GM19438 (cell line): ENCODE measurements around the gene NFKBIL1.
"Not testable (repeated sequence)": the region's sequence is repeated elsewhere in the genome, so short reads cannot be mapped to it uniquely, and the experiment has no call there.

Experiments
- ATAC-seq: cut with Tn5 transposase; IDR thresholded peaks from one replicate; pipeline ENCODE4 v1.9.1; 2021; ENCODE audit warnings: low read depth; ENCODE audit not compliant: unreplicated experiment

The NFKBIL1 gene

DNA sequence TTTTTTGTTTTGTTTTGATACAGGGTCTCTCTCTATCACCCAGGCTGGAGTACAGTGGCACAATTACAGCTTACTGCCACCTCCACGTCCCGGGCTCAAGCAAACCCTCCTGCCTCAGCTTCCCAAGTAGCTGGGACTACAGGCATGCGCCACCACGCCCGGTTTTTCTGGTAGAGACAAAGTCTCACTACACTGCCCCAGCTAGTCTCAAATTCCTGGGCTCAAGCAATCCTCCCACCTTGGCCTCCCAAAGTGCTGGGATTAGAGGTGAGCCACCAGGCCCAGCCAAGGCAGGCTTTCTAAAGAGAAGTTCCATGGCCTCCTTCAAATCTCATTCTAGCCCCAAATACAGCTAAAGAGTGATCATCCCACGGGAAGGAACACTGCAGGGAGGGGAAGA lies 13.4 kb upstream of the NFKBIL1 start:
- no peak for ATAC-seq

DNA sequence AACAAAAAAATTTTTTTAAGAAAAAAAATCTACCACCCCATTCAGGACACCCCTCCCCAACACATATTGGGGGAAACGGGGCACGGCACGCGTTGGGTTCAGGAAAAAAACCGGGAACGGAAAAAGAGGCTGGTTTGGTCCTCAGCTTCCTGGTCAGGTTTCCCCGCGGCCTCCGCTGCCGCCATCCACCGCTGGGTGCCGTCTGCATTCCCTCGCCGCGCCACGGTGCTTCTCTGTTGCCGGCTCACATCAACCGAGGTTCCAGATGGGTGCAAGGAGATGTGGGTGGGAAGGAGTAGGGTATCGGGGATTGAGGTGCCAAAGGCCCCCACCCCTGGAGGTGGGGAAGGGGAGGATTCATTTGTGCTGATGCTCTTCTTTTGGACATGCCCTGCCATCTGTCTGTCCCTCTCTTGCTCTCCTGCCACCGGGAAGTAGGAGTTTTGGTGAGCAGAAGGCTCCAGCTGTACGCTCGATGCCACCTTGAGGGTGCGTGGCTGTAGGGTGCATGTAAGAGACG lies 12.8 kb upstream of the NFKBIL1 start:
- no peak for ATAC-seq

DNA sequence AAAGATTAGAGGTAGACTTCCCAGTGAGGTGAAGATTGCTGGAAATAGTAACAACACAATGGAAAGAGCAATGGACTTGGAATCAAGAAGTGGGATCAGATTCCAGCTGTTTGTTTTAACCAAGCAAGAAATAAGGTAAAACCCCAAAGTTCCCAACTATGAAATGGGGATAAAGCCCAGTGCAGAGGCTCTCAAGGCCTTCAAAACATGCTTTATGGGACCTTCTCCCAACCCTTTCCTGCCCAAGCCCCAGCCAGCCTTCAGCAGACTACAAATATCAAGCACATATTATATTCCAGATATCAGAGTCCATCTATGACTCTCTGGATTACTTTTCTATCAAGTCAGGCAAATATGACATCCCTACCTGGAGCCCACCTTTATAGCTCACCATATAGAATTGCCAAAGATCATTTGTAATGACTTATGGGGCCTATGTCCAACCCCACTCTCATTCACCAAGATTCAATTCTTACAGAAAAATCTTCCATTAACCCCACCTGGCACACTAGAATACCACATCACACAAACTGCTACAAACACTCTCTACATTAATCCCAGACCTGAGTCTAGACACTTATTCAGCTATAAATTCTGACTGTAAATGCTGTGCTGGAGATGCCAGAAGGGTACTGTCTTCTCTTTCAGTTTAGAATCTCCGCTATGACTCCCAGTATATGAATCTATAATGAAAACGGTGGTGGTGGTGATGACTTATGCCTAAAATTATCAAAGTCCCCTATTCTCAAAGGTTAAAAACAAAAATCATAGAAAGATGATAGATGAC lies 11.7 kb upstream of the NFKBIL1 start:
- ATAC-seq: no peak

DNA sequence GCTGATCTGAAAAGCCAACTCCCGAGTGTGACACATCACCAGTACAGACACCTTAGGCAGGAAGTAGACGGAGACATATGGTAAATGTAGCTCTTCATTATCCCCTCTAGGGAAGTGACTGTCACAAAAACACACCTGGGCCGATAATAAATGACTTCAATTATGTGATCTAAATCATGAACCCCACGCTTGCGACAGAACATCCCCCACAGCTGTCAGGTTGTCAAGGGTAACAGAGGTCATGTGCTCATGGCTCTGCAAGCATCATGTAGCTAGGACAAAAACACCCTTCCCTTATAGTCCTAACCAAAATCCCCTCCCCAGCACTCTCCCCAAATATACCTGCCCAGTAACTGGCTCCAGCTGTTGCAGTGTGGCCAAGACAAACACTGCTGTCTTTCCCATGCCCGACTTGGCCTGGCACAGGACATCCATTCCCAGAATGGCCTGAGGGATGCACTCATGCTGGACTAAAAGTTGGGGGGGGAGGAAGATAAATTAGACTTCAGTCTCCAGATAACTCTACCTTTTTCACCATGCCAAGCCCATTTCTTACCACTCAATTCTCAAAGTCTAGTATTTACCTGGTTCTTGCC lies 8.5 kb upstream of the NFKBIL1 start:
- ATAC-seq: no peak

DNA sequence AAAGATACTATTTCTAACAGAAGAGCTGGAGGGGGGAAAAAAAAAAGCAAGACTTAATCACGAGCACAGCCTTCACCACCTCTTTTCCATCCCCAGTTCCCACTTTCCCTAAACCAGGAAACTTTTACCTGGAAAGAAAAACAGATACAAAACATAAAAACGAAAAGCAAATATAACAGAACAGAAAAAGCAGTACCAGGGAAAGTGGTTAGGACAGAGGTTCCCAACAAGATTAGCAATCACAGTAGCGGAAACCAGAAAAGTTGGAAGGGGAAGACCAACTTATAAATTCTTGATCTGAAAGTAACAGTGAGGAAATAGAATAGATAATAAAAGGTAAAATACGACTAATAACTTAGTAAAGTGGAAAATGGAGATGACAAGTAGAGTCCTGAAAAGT lies 6.8 kb upstream of the NFKBIL1 start:
- no peak for ATAC-seq

DNA sequence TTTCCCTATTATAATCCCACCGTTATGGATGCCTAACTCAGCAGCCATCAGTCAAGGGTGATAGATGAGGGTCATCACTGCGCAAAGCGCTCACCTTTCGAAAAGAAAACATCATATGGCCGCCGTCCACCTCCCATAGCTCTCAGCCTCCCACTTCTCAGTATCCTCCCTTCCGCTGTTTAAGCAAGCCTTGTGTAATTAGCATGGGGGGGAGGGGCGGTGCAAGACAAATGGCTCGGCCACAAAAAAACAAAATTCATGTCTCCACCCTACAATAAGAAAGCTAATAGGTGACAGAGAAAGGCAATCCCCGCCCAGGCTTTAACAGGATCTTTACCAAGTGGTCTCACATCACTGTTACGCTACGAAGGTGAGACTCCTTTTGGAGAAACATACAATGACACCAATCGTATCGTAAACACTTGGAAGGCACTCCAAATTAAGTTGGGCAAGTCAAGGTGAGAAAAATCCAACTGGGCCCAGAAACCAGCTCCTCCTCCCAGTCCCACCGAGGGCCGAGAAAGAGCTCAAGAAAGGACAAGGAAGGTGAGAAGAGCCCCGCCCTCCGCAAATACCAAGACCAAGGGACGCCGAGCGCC lies 6.2 kb upstream of the NFKBIL1 start:
- ATAC-seq: peak; percentile 21

DNA sequence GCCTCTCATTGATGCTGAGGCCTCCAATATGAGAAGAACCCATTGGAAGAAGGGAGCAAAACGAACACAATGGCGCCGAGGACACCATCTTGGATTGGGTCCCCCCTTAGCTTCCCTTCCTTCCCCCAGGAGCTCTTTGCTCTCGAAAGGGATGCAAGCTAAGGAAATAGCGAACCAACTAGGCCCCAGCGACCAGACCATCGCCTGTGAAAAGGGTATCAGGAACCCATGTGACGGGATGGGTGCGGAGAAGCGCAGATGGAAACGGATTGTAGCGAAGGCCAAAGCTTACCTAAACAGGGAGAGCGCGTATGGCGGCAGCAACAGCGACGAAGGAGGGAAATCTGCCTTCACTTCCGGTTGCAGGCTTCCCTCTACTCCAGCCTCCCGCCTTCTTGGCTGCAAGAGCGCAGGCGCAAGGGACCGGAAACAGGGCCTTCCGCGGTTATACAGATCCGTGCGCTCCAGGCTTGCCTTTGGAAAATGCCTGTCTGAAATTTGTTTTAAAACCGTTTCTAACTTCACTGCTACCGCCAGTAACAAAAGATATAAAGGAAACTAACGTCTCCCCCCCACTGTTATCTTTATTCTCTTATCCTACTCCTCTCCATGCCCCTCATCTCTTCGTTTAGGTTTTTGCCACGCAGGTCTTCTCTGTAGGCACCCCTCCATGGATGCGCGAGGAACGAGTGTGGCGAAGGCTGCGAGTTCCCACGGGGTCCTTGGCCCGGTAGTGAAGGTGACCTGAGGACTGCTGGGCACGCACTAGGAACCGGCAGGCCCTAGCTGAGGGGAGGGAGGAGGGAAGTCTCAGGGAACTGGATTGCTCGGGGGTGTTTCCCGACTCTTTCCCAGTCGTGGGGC lies 5.5 kb upstream of the NFKBIL1 start, which contains the start of gene DDX39B:
Gene DDX39B (minus strand): TSS at position 346 of the 864 bp plus-strand sequence. CDS start 1,471 bp downstream, outside the sequence.
- peak; percentile 52 for ATAC-seq

DNA sequence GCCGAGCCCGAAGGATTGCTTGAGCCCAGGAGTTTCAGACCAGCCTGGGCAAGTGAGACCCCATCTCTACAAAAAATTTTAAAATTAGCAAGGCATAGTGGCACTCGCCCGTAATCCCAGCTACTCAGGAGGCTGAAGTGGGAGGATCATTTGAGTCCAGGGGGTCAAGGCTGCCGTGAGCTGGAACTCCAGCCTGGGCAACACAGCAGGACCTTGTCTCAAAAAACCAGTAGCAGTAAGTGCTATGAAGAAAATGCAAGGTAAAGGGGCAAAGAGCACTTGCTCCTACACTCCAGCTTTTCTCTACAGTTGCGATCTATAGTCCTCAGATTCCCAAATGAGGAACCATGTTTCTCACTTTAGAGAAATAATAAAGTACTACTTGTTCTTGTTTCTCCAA lies 3.8 kb upstream of the NFKBIL1 start:
- ATAC-seq: no peak

DNA sequence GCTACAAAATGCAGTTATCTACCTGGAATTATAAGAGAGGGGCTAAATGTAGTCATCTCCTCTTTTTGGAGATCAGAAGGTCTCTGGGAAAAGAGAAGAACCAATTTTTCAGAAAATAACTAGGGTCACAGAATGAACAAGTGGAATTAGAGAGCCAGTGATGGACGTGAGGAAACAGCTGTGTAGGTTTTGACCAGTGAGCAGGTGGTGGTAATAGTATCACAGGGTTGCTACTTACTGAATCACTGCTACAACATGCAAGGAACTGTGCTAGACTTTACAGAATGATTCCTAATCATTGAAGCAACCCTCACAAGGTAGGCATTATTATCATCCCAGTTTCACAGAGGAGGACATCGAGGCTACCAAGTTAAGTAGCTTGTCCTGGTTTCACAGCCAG lies 2.7 kb upstream of the NFKBIL1 start:
- no peak for ATAC-seq

DNA sequence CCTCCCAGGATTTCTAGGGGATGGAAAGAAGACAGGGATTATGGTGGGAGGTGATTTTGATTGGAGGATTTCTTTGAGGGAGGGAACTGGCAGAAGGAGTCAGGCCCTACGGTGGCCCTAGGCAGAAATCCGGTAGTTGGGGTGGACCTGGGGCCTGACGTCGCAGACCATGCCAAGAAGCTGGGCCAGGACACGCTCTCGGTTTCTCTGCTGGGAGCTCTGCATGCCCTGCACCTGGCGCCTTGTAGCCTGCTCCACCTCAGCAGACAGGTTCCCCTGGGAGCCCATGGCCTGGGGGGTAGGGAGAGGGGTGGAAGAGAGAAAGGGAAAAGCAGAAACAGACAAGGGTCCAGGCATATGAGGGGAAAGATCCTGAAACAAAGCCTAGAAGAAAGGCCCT lies 2.1 kb upstream of the NFKBIL1 start:
- no peak for ATAC-seq

DNA sequence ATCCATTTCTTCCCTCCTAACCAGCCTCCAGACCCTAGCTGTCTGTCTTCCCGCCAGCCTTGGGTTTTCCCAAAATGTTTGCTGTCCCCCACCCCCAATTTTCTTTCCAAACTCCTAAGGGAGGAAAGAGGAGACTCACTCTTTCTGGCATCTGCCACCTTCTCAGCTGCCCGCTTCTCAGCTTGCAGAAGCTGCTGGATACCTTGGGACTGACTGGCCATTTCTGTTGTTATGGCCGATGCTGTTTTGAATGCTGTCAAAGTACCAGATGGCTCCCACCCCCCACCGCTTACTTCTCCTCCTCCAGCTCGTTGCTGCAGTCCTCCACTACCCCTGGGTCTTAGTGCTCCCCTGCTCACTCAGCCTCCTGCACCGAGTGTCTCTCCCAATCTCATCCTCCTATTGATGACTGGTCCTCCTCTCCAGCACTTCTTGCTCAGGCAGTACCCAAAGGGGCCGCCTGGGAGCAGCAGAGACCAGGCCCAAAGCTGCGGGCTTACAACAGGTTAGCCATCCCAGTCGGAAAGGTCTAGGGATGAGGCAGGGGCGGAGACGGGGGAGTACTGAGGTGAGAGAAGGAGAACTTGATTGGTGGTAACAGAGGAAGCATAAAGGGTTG lies 960 bp upstream of the NFKBIL1 start, which contains the start of gene ATP6V1G2:
Gene ATP6V1G2 (minus strand): TSS at position 270 of the 619 bp plus-strand sequence. CDS start 49 bp downstream, at position 221.
- peak; percentile 35 for ATAC-seq

DNA sequence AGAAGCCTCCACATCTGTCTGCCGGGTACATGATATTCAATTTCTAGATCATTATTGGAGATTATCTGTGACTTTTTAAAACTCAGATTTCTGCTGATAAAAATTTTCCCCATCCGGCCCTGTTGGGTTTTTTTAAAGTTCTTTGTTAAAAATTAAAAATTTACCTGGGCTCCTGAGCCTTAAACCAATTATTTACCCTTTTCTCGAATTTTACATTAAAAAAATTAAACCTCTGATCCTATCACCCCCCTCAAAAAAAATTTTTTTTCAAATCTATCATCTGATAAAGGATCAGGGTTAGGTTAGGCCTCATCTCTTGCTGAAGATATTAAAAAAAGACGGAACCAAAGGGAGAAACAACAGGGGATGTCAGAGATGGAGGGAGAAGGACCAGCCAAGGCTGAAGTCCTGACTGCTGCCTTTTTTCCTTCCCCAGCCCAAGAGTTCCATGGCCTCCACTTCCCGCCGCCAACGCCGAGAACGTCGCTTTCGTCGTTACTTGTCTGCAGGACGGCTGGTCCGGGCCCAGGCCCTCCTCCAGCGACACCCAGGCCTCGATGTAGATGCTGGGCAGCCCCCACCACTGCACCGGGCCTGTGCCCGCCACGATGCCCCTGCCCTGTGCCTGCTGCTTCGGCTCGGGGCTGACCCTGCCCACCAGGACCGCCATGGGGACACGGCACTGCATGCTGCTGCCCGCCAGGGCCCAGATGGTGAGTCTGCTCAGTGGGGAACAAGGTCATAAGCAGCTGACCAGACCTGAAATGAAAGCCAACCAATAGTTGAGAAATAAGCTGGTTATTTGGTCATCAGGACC lies 527 bp downstream of the NFKBIL1 start:
- no peak for ATAC-seq

DNA sequence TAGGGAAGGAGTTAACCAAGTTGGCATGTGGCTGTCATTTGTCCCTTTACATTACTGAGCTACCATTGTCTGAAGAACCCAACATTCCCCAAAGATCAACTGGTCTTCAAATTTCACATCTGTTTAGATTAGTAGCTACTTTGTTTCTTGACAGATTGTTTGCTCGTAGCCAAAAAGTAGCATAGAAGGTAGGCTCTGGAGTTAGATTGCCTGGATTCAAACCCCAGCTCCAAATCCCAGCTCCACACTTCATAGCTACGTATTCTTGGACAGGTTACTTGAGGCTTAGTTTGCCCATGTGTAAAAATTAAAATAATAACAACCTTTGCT lies 1.1 kb downstream of the NFKBIL1 start:
- ATAC-seq: no peak

DNA sequence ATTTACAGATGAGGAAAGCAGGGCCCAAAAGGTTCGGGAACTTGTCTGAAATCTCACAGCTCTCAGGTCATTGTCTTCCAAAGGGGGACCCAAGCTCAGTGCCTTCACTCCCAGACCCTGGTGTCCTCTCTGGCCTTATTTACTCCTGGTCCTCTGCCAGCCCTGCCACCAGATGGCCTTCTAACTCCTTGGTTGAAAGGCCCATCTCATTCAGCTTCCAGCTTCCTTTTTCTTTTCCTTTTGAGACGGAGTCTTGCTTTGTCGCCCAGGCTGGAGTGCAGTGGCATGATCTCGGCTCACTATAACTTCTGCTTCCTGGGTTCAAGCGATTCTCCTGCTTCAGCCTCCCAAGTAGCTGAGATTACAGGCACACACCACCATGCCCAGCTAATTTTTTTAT lies 4.0 kb downstream of the NFKBIL1 start:
- ATAC-seq: not testable (repeated sequence)

DNA sequence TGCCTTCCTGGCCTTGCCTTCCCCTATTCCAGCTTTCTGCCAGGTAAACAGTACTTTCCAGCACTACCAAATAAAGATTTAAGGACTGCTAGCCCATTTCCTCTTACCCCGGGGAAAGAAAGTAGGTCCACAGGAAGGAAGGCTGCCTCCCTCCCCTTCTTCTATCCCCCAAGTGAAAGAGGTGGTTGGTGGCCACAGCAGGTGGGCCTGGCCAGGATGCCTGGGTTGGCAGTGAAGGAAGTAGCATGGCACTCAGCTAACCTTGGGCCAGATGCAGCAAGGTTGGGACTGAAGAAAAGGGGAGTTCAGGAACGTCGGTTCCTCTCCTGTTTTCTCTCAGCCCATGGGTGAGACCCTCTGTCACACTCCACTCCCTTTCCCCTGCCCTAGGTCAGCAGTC lies 8.9 kb downstream of the NFKBIL1 start:
- ATAC-seq: no peak

DNA sequence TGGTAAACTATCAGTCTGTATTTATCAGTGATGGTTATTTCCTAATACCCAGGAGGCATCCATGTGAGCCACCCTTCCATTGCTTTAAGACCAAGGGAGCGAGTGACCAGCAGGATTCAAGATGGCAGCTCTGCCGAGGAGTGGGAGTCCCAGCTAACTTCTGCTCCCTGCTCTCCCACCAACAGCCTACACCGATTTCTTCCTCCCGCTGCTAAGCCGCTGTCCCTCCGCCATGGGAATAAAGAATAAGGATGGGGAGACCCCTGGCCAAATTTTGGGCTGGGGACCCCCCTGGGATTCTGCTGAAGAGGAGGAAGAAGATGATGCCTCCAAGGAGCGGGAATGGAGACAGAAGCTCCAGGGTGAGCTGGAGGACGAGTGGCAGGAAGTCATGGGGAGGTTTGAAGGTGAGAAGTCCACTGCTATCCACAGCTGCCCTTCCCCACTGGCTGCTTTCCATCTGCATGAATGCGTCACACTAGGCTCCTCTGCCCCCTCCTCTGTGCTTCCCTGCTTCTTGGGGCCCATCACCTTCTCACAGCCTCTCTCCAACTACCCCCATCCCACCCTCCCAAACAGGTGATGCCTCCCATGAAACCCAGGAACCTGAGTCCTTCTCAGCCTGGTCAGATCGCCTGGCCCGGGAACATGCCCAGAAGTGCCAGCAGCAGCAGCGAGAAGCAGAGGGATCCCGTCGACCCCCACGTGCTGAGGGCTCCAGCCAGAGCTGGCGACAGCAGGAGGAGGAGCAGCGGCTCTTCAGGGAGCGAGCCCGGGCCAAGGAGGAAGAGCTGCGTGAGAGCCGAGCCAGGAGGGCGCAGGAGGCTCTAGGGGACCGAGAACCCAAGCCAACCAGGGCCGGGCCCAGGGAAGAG lies 10.3 kb downstream of the NFKBIL1 start:
- ATAC-seq: no peak

DNA sequence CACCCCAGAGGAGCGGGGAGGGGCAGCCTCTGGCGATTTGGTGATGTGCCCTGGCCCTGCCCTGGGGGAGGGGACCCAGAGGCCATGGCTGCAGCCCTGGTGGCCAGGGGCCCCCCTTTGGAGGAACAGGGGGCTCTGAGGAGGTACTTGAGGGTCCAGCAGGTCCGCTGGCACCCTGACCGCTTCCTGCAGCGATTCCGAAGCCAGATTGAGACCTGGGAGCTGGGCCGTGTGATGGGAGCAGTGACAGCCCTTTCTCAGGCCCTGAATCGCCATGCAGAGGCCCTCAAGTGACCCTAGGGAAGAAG lies 10.9 kb downstream of the NFKBIL1 start:
- no peak for ATAC-seq

DNA sequence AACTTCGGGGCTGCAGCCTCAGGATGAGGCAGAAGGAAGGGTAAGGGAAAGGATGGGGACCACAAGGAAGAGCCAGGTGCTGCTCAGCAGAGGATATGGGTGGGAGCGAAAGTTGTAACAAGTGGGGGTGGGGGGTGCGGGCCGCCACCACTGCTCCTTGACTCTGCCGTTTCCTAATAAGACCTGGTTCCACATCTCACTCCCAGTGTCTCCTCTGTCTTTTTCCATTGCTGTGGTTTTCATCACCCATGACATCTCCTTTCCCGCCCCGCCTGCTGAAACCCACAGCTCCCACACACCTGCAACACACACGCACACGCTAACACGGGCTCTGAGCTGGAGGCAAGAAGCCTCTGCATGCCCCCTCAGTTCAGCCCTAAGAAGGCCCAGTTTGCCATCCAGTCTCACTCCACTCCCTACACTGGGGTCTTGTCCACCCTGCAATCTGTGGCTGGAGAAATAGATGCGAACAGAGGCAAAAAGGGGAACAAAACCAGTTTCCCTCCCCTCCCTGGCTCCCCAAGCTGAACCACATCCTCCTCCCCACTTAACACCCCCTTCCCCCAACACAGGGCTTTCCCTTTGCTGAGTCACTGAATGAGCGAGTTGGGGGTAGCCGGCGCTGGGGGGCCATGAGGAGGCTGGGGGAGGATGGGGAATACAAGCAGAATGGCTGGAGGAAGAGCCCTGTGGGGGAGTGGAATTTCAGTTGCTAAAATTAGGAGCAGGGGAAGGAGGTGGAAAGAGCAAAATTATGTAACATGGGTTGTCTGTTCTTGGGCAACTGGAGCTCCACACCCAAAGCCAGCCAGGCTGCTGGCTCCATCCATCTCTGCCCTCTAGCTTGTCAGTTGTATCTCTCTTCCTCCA lies 11.5 kb downstream of the NFKBIL1 start:
- no peak for ATAC-seq
